Measurements from ENCODE around the gene ITPR1.

DNA sequence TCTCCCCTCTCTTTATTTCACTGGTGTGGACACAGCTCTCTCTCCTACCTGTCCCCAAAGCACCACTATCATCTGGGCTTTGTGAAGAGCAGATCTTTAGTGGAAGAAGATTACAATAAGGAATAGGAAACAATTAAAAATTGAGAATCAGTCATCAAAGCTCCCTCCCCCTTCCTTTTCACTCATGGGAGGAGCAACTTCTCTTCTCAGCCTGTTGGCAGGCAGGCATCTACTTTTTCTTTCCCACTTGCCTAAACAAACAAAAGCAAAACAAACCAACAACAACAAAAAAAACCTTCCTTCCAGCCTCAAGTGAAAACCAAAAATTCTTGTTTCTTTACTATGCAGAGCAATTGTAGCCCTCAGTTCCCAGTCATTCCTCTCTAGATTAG lies 360.6 kb downstream of the ITPR1 start:
- TF ChIP-seq, protein P1, sequence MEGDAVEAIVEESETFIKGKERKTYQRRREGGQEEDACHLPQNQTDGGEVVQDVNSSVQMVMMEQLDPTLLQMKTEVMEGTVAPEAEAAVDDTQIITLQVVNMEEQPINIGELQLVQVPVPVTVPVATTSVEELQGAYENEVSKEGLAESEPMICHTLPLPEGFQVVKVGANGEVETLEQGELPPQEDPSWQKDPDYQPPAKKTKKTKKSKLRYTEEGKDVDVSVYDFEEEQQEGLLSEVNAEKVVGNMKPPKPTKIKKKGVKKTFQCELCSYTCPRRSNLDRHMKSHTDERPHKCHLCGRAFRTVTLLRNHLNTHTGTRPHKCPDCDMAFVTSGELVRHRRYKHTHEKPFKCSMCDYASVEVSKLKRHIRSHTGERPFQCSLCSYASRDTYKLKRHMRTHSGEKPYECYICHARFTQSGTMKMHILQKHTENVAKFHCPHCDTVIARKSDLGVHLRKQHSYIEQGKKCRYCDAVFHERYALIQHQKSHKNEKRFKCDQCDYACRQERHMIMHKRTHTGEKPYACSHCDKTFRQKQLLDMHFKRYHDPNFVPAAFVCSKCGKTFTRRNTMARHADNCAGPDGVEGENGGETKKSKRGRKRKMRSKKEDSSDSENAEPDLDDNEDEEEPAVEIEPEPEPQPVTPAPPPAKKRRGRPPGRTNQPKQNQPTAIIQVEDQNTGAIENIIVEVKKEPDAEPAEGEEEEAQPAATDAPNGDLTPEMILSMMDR (IDR thresholded peaks at IDR 0.05) = no peak
- no peak for TF ChIP-seq POLR2A (IDR thresholded peaks at IDR 0.05)
